ENCODE data around the gene IFRD2. TPM values are rescaled to one million over a fixed set of nuclear protein-coding genes. Genes with fewer than 3 reads are reported as not detected.
A peak's percentile ranks its signal among the peaks of the same experiment; 100 is the strongest.

The IFRD2 gene
- total and polyA plus RNA-seq, 2 experiments from 2014 or later = 80.8 to 91.5 TPM

DNA sequence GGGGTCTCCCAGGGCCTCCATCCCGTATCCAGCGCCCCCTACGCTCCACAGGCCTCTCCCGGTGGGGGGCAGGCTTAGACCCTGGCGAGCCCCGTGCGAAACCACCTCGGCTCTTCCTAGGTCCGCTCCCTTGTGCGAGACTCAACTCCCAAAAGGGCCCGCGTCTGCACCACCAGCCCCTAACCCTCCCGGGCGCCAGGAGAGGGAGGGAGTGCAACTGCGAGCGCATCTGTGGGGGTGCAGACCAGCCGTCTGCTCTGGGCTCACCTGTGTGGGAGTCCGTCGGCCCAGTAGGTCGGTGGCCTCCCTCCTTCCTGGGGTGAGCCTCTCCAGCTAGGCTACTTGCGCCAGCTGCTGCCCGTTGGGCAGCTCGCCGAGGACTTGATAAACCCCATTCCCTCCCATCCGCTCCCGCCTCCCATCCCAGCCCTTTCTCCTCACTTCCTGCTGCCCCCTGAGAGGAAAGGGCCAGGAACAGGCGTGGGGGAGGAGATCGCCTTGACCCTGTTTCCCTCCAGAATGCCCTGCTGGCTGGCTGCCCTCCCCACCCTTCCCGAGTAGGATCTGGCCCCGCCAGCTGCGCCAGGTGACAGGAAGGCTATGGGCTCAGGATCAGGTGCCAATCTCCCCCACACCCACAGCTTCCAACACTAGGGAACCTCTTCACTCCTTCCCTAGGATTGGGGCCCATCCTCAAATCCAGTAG, 30.3 kb upstream of the IFRD2 start, which contains the start of gene HYAL2:
HYAL2 (minus strand) TSS at position 360 of the 706 bp plus-strand sequence. CDS start 2,256 bp downstream, outside the sequence.
- Histone ChIP-seq H3K4me1 (ENCODE audit: insufficient read depth) (peaks cover 21% of the 10 kb centered on the region), H2AFZ (peak within 1 kb of the TSS; percentile 93), H3K27ac (ENCODE audit: low read depth) (peak within 1 kb of the TSS; percentile 100), H3K4me2 (peak within 1 kb of the TSS; percentile 99), H3K36me3 (ENCODE audit: insufficient read depth) (peaks cover 8% of the 10 kb centered on the region), H3K4me3 (peak within 1 kb of the TSS; percentile 97), H3K79me2 (replicated peaks; ENCODE audit: insufficient read depth) (peaks cover 35% of the 10 kb centered on the region), H3K9me2 (ENCODE audit: insufficient read depth) (no peaks in the 10 kb centered on the region), H3K27me3 (ENCODE audit: insufficient read depth) (no peaks in the 10 kb centered on the region), H4K20me1 (replicated peaks; ENCODE audit: insufficient read depth) (peaks cover 11% of the 10 kb centered on the region; the same call in 1 of the 2 replicates), H3F3A (replicated peaks; ENCODE audit: low read depth) (peaks cover 23% of the 10 kb centered on the region; the same call in 1 of the 2 replicates)
- Mint-ChIP-seq H3K27ac (peak within 1 kb of the TSS; percentile 99), H3K36me3 (ENCODE audit: low read depth) (peaks cover 42% of the 10 kb centered on the region), H3K9me3 (no peaks in the 10 kb centered on the region), H3K4me3 (peak within 1 kb of the TSS; percentile 86), H3K4me1 (peaks cover 47% of the 10 kb centered on the region), H3K27me3 (ENCODE audit: insufficient read depth, low read depth, poor library complexity) (peaks cover 11% of the 10 kb centered on the region)
- DNase-seq (ENCODE audit: low spot score) = peak; percentile 77
- ATAC-seq = peak; percentile 35
- TF ChIP-seq CREB1 (CRISPR knock-in tag; IDR thresholded peaks at IDR 0.05; ENCODE audit: low read depth) (no peak), POLR2AphosphoS5 (IDR thresholded peaks at IDR 0.05; ENCODE audit: low read depth) (peak; percentile 50), ZNF114 (CRISPR knock-in tag; IDR thresholded peaks at IDR 0.05) (no peak), EZH2phosphoT487 (IDR thresholded peaks at IDR 0.05; ENCODE audit: unreplicated experiment) (no peak), STAT1 (IDR thresholded peaks at IDR 0.05; ENCODE audit: unreplicated experiment) (no peak), CTCF (conservative IDR thresholded peaks at IDR 0.05; ENCODE audit: low read depth in 2 of 2) (0 out of 4 replicates have a peak, but pooled peaks of 1 of the 2 experiments have one; percentile 3)
- TF ChIP-seq, protein P1, sequence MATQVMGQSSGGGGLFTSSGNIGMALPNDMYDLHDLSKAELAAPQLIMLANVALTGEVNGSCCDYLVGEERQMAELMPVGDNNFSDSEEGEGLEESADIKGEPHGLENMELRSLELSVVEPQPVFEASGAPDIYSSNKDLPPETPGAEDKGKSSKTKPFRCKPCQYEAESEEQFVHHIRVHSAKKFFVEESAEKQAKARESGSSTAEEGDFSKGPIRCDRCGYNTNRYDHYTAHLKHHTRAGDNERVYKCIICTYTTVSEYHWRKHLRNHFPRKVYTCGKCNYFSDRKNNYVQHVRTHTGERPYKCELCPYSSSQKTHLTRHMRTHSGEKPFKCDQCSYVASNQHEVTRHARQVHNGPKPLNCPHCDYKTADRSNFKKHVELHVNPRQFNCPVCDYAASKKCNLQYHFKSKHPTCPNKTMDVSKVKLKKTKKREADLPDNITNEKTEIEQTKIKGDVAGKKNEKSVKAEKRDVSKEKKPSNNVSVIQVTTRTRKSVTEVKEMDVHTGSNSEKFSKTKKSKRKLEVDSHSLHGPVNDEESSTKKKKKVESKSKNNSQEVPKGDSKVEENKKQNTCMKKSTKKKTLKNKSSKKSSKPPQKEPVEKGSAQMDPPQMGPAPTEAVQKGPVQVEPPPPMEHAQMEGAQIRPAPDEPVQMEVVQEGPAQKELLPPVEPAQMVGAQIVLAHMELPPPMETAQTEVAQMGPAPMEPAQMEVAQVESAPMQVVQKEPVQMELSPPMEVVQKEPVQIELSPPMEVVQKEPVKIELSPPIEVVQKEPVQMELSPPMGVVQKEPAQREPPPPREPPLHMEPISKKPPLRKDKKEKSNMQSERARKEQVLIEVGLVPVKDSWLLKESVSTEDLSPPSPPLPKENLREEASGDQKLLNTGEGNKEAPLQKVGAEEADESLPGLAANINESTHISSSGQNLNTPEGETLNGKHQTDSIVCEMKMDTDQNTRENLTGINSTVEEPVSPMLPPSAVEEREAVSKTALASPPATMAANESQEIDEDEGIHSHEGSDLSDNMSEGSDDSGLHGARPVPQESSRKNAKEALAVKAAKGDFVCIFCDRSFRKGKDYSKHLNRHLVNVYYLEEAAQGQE (IDR thresholded peaks at IDR 0.05; ENCODE audit: unreplicated experiment) = no peak

DNA sequence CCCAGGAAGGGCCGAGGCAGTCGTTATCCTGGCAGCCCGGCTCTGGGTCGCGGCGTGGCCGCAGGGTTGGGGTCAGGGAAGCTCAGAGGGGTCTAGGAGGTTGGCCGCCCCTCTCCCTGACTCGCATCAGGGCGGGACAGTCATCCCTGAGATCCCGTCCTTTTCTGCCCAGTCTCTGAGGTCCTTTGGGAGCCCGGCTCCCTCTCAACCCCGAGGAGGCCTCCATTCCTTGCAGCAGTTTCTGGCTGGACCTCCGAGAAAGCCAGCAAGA, 29.8 kb upstream of the IFRD2 start:
- no peaks in the 10 kb centered on the region for H3K27me3 ChIP-seq (ENCODE audit: insufficient read depth)
- H3K36me3 Mint-ChIP-seq (ENCODE audit: low read depth) = peaks cover 47% of the 10 kb centered on the region
- peaks cover 46% of the 10 kb centered on the region for H3K4me1 Mint-ChIP-seq
- no peak for DNase-seq (ENCODE audit: low spot score)
- peaks cover 17% of the 10 kb centered on the region for H3K4me1 ChIP-seq (ENCODE audit: insufficient read depth)
- no peaks in the 10 kb centered on the region for H3K9me3 Mint-ChIP-seq
- H3K4me3 Mint-ChIP-seq = peak overlapping the region; percentile 86
- peak overlapping the region; percentile 82; the same call in 1 of the 2 replicates for H3K27ac Mint-ChIP-seq
- peak overlapping the region; percentile 90 for H2AFZ ChIP-seq
- H3K36me3 ChIP-seq (ENCODE audit: insufficient read depth) = peaks cover 8% of the 10 kb centered on the region
- H3K4me3 ChIP-seq = peak overlapping the region; percentile 97
- peaks cover 30% of the 10 kb centered on the region for H3K79me2 ChIP-seq (replicated peaks; ENCODE audit: insufficient read depth)
- peak overlapping the region; percentile 99 for H3K4me2 ChIP-seq
- ATAC-seq = peak; percentile 0; the same call in 1 of the 3 replicates
- H3K27me3 Mint-ChIP-seq (ENCODE audit: insufficient read depth, low read depth, poor library complexity) = peaks cover 11% of the 10 kb centered on the region
- H3K27ac ChIP-seq (ENCODE audit: low read depth) = peak overlapping the region; percentile 88
- peaks cover 7% of the 10 kb centered on the region; the same call in 1 of the 2 replicates for H4K20me1 ChIP-seq (replicated peaks; ENCODE audit: insufficient read depth)
- no peaks in the 10 kb centered on the region for H3K9me2 ChIP-seq (ENCODE audit: insufficient read depth)
- peaks cover 20% of the 10 kb centered on the region; the same call in 1 of the 2 replicates for H3F3A ChIP-seq (replicated peaks; ENCODE audit: low read depth)
- TF ChIP-seq CTCF (conservative IDR thresholded peaks at IDR 0.05; ENCODE audit: low read depth in 2 of 2) = no peak
- TF ChIP-seq STAT1 (IDR thresholded peaks at IDR 0.05; ENCODE audit: unreplicated experiment) = no peak
- TF ChIP-seq JUNB (IDR thresholded peaks at IDR 0.05; ENCODE audit: unreplicated experiment) = no peak

Measured in GM23338 (cell line).